ENCODE data around the gene DOCK1.

DOCK1 gene

GRCh38 chr10:126924180-126924914 lies 19.1 kb downstream of the DOCK1 start:
- TF ChIP-seq CTCF (IDR thresholded peaks at IDR 0.05; ENCODE audit: low read depth, low read length) = no peak
- H3K4me3 ChIP-seq (replicated peaks in 1 of 2; ENCODE audit: low read depth in 2 of 2, low read length in 2 of 2) = no peak overlapping the region
- DNase-seq (ENCODE audit: low read depth in 2 of 2) = no peak

- no peak for TF ChIP-seq CTCF (IDR thresholded peaks at IDR 0.05; ENCODE audit: low read depth, low read length)
- DNase-seq (ENCODE audit: low read depth in 2 of 2) = peak in 1 of 2 donors; percentile 45
- H3K4me3 ChIP-seq (replicated peaks in 1 of 2; ENCODE audit: low read depth in 2 of 2, low read length in 2 of 2) = no peak overlapping the region
Measured at GRCh38 chr10:126924915-126925300, 19.7 kb downstream of the DOCK1 start.

- H3K4me3 ChIP-seq (replicated peaks in 1 of 2; ENCODE audit: low read depth in 2 of 2, low read length in 2 of 2) = no peak overlapping the region
- DNase-seq (ENCODE audit: low read depth in 2 of 2) = no peak
- TF ChIP-seq CTCF (IDR thresholded peaks at IDR 0.05; ENCODE audit: low read depth, low read length) = no peak
Measured at GRCh38 chr10:126926568-126926967, 21.3 kb downstream of the DOCK1 start.

- TF ChIP-seq CTCF (IDR thresholded peaks at IDR 0.05; ENCODE audit: low read depth, low read length) = no peak
- no peak overlapping the region for H3K4me3 ChIP-seq (replicated peaks in 1 of 2; ENCODE audit: low read depth in 2 of 2, low read length in 2 of 2)
Measured at GRCh38 chr10:126927799-126928198, 22.6 kb downstream of the DOCK1 start.

GRCh38 chr10:126928274-126928673 lies 23.0 kb downstream of the DOCK1 start:
- no peak for TF ChIP-seq CTCF (IDR thresholded peaks at IDR 0.05; ENCODE audit: low read depth, low read length)
- no peak overlapping the region for H3K4me3 ChIP-seq (replicated peaks in 1 of 2; ENCODE audit: low read depth in 2 of 2, low read length in 2 of 2)
- no peak for DNase-seq (ENCODE audit: low read depth in 2 of 2)

More at GRCh38 chr10:126927799-126928198, 22.6 kb downstream of the DOCK1 start:
- no peak for DNase-seq (ENCODE audit: low read depth in 2 of 2)

GRCh38 chr10:126929391-126929790 lies 24.2 kb downstream of the DOCK1 start:
- H3K4me3 ChIP-seq (replicated peaks in 1 of 2; ENCODE audit: low read depth in 2 of 2, low read length in 2 of 2) = no peak overlapping the region
- no peak for TF ChIP-seq CTCF (IDR thresholded peaks at IDR 0.05; ENCODE audit: low read depth, low read length)
- DNase-seq (ENCODE audit: low read depth in 2 of 2) = no peak
